Neural cell (in vitro differentiated cells): ENCODE results near the gene MDH2.

Source experiments
- EP300 ChIP-seq: fragments of 450-650 bp; conservative IDR thresholded peaks from 2 replicates; pipeline ENCODE4 v1.6.1; 2014; ENCODE audit warnings: antibody characterized with exemption, mild to moderate bottlenecking, moderate library complexity; ENCODE audit not compliant: poor library complexity, severe bottlenecking
- EZH2 ChIP-seq: fragments of 200-600, 300-800 bp; shearing (Covaris generic), sonication (generic); IDR thresholded peaks from 2 replicates; pipeline ENCODE4 v1.6.1; 2014; ENCODE audit warnings: antibody characterized with exemption, low read length, borderline replicate concordance, mild to moderate bottlenecking; ENCODE audit not compliant: insufficient read depth, poor library complexity, severe bottlenecking
- SMC3 ChIP-seq: fragments of 450-650 bp; conservative IDR thresholded peaks from 2 replicates; pipeline ENCODE4 v1.6.1; 2014; ENCODE audit warnings: antibody characterized with exemption, mild to moderate bottlenecking, moderate library complexity; ENCODE audit not compliant: poor library complexity
- TF ChIP-seq, protein P1 (sequence below): fragments of 450-650 bp; IDR thresholded peaks from 2 replicates; pipeline ENCODE4 v1.5.1; 2014; ENCODE audit warnings: antibody characterized with exemption, mild to moderate bottlenecking, moderate library complexity; ENCODE audit not compliant: poor library complexity, severe bottlenecking

DNA sequence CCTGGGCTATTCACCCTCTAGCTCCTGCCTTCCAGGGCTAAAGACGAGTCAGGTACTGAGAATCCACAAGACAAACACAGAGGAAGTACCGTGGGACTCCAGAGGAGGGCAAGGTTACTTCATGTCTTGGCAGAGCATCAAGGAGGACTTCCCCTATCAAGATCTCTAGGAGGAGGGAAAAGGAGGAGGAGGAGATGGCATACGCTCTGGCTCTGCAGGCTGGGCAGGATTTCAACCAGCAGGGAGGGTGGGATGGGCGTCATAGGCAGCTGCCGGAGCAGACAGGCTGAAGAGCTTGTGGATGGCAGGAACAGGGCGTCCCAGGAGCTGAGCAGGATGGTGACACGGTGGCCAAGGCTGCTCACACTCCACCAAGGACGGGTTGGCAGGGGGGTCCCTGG, 21.3 kb downstream of the MDH2 start:
- TF ChIP-seq, protein P1, sequence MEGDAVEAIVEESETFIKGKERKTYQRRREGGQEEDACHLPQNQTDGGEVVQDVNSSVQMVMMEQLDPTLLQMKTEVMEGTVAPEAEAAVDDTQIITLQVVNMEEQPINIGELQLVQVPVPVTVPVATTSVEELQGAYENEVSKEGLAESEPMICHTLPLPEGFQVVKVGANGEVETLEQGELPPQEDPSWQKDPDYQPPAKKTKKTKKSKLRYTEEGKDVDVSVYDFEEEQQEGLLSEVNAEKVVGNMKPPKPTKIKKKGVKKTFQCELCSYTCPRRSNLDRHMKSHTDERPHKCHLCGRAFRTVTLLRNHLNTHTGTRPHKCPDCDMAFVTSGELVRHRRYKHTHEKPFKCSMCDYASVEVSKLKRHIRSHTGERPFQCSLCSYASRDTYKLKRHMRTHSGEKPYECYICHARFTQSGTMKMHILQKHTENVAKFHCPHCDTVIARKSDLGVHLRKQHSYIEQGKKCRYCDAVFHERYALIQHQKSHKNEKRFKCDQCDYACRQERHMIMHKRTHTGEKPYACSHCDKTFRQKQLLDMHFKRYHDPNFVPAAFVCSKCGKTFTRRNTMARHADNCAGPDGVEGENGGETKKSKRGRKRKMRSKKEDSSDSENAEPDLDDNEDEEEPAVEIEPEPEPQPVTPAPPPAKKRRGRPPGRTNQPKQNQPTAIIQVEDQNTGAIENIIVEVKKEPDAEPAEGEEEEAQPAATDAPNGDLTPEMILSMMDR: no peak
- TF ChIP-seq SMC3: no peak
- TF ChIP-seq EP300: no peak
- TF ChIP-seq EZH2: no peak
